GOT3 (cell line): ENCODE measurements around the gene TMEM135.
"Not testable (repeated sequence)": the region's sequence is repeated elsewhere in the genome, so short reads cannot be mapped to it uniquely, and the experiment has no call there.

ENCODE experiments used
- DNase-seq: peaks from one replicate; lab custom pipeline; 2025; ENCODE audit warnings: mixed read lengths; lab: John Stamatoyannopoulos, UW

TMEM135 gene

GRCh38 chr11:87141980-87142514 lies 104.3 kb downstream of the TMEM135 start:
- no peak for DNase-seq

GRCh38 chr11:87142594-87142993 lies 104.9 kb downstream of the TMEM135 start:
- DNase-seq = no peak

- DNase-seq = no peak
Observed at GRCh38 chr11:87143641-87144040, 105.9 kb downstream of the TMEM135 start.

- DNase-seq = no peak
Observed at GRCh38 chr11:87144252-87144651, 106.5 kb downstream of the TMEM135 start.

- DNase-seq = no peak
Observed at GRCh38 chr11:87148749-87149148, 111.0 kb downstream of the TMEM135 start.

- not testable (repeated sequence) for DNase-seq
Observed at GRCh38 chr11:87149782-87150181, 112.0 kb downstream of the TMEM135 start.

GRCh38 chr11:87150936-87151335 lies 113.2 kb downstream of the TMEM135 start:
- no peak for DNase-seq

GRCh38 chr11:87154246-87154645 lies 116.5 kb downstream of the TMEM135 start:
- no peak for DNase-seq

GRCh38 chr11:87156970-87157369 lies 119.2 kb downstream of the TMEM135 start:
- no peak for DNase-seq

- not testable (repeated sequence) for DNase-seq
Observed at GRCh38 chr11:87169076-87169475, 131.3 kb downstream of the TMEM135 start.

- DNase-seq = no peak
Observed at GRCh38 chr11:87173185-87174039, 135.7 kb downstream of the TMEM135 start.

GRCh38 chr11:87174870-87175269 lies 137.1 kb downstream of the TMEM135 start:
- DNase-seq = no peak

- no peak for DNase-seq
Observed at GRCh38 chr11:87176044-87176443, 138.3 kb downstream of the TMEM135 start.

- no peak for DNase-seq
Observed at GRCh38 chr11:87179621-87180020, 141.9 kb downstream of the TMEM135 start.

GRCh38 chr11:87180742-87181141 lies 143.0 kb downstream of the TMEM135 start:
- DNase-seq = no peak

GRCh38 chr11:87181143-87181542 lies 143.4 kb downstream of the TMEM135 start:
- no peak for DNase-seq

GRCh38 chr11:87185228-87185627 lies 147.5 kb downstream of the TMEM135 start:
- DNase-seq = no peak

- DNase-seq = no peak
Observed at GRCh38 chr11:87187076-87187475, 149.3 kb downstream of the TMEM135 start.

- no peak for DNase-seq
Observed at GRCh38 chr11:87187930-87188329, 150.2 kb downstream of the TMEM135 start.

- not testable (repeated sequence) for DNase-seq
Observed at GRCh38 chr11:87188396-87188795, 150.7 kb downstream of the TMEM135 start.

GRCh38 chr11:87188921-87189320 lies 151.2 kb downstream of the TMEM135 start:
- DNase-seq = not testable (repeated sequence)

GRCh38 chr11:87190071-87190470 lies 152.3 kb downstream of the TMEM135 start:
- DNase-seq = no peak

GRCh38 chr11:87193756-87194470 lies 156.2 kb downstream of the TMEM135 start:
- DNase-seq = no peak
